H1 (cell line): ENCODE measurements around the gene IL1A. TPM values are rescaled to one million over a fixed set of nuclear protein-coding genes. Genes with fewer than 3 reads are reported as not detected.

Source experiments
- CTCF ChIA-PET: fragments of 300-600 bp; sonication (Branson Sonifier 250); formaldehyde crosslinking; loops from one replicate; lab custom pipeline; 2021; ENCODE audit not compliant: partially characterized antibody; lab: Charles Lee
- POLR2A ChIA-PET: fragments of 300-600 bp; sonication (Branson Sonifier 250); formaldehyde crosslinking; loops from one replicate; lab custom pipeline; 2021; ENCODE audit warnings: inconsistent platforms; ENCODE audit not compliant: partially characterized antibody; lab: Charles Lee
- DNase-seq, 2 experiments: peaks; one replicate each; pipeline versions ENCODE4 v3.0.0 to v3.0.0-alpha.2; 2010 to 2022; ENCODE audit warnings: low spot score in 2 of 2, low read depth in 1 of 2, mixed read lengths in 1 of 2
- FAIRE-seq: peaks from 2 replicates; lab custom pipeline; 2011; peaks lifted over from hg19 to GRCh38; lab: Jason Lieb, UNC
- H2AFZ ChIP-seq: 2 replicates; pipeline ENCODE4 v1.8.1; 2012; ENCODE audit warnings: low read length, inconsistent platforms
- H2AK5ac ChIP-seq: 2 replicates; pipeline ENCODE4 v1.6.1; 2013; ENCODE audit warnings: low read depth, low read length
- H2BK120ac ChIP-seq: replicated peaks from 2 replicates; pipeline ENCODE3; 2013; ENCODE audit warnings: low read depth, low read length, inconsistent platforms
- H2BK12ac ChIP-seq: 2 replicates; pipeline ENCODE4 v1.6.1; 2013; ENCODE audit warnings: low read depth, low read length
- H2BK15ac ChIP-seq: 2 replicates; pipeline ENCODE4 v1.6.1; 2013; ENCODE audit warnings: low read length
- H2BK20ac ChIP-seq: 2 replicates; pipeline ENCODE4 v1.6.1; 2013; ENCODE audit warnings: low read length
- H2BK5ac ChIP-seq: 2 replicates; pipeline ENCODE4 v1.6.1; 2013; ENCODE audit warnings: low read depth, low read length
- H3K14ac ChIP-seq: 2 replicates; pipeline ENCODE4 v1.6.1; 2013; ENCODE audit warnings: inconsistent platforms; ENCODE audit not compliant: insufficient read length
- H3K18ac ChIP-seq: 2 replicates; pipeline ENCODE4 v1.6.1; 2013; ENCODE audit warnings: low read length; ENCODE audit errors: extremely low read depth
- H3K23ac ChIP-seq: 2 replicates; pipeline ENCODE4 v1.6.1; 2013; ENCODE audit warnings: inconsistent platforms; ENCODE audit not compliant: insufficient read length
- H3K23me2 ChIP-seq: 2 replicates; pipeline ENCODE4 v1.6.1; 2013; ENCODE audit warnings: low read depth, low read length
- H3K27ac ChIP-seq: 2 replicates; pipeline ENCODE4 v1.6.1; 2011; ENCODE audit warnings: low read depth, low read length, inconsistent platforms
- H3K27me3 ChIP-seq, 4 experiments: replicated peaks in 1 of 4; 1 replicate in 1 of 4; 2 replicates in 3 of 4; pipeline versions ENCODE4 v1.6.1 to v1.8.1; 2011 to 2013; ENCODE audit warnings: low read length in 3 of 4, mild to moderate bottlenecking in 3 of 4, inconsistent platforms in 2 of 4, mixed read lengths in 2 of 4, moderate library complexity in 1 of 4; ENCODE audit not compliant: control insufficient read depth in 3 of 4, insufficient read depth in 3 of 4; ENCODE audit errors: extremely low read depth in 1 of 4
- H3K36me3 ChIP-seq, 4 experiments: 2 replicates each; pipeline versions ENCODE4 v1.6.1 to v1.8.1; 2011 to 2013; ENCODE audit warnings: mild to moderate bottlenecking in 4 of 4, low read length in 3 of 4, moderate library complexity in 2 of 4, control low read depth in 1 of 4, inconsistent platforms in 1 of 4; ENCODE audit not compliant: insufficient read depth in 4 of 4, control insufficient read depth in 2 of 4
- H3K4ac ChIP-seq: replicated peaks from 2 replicates; pipeline ENCODE3; 2013; ENCODE audit warnings: low read length, low read depth, mixed read lengths, inconsistent platforms; ENCODE audit not compliant: insufficient read length
- H3K4me1 ChIP-seq, 4 experiments: replicated peaks in 1 of 4; 1 replicate in 1 of 4; 2 replicates in 3 of 4; pipeline versions ENCODE4 v1.6.1 to v1.8.1; 2011 to 2013; ENCODE audit warnings: low read length in 3 of 4, inconsistent platforms in 2 of 4, mixed read lengths in 1 of 4; ENCODE audit not compliant: insufficient read depth in 4 of 4, control insufficient read depth in 3 of 4
- H3K4me2 ChIP-seq, 2 experiments: 2 replicates each; pipeline versions ENCODE4 v1.6.1 to v1.8.1; 2011 to 2013; ENCODE audit warnings: low read depth in 2 of 2, low read length in 2 of 2, control low read depth in 1 of 2, inconsistent platforms in 1 of 2, mild to moderate bottlenecking in 1 of 2; ENCODE audit not compliant: insufficient read depth in 1 of 2
- H3K4me3 ChIP-seq, 4 experiments: fragments of 200-600, 300-600 bp in 1 of 4; sonication (generic), shearing (Covaris generic), sonication (Bioruptor Twin) in 1 of 4; 2 replicates each; pipeline versions ENCODE4 v1.5.1 to v1.8.1; 2011 to 2016; ENCODE audit warnings: low read length in 4 of 4, low read depth in 3 of 4, control low read depth in 2 of 4, inconsistent platforms in 2 of 4, mild to moderate bottlenecking in 2 of 4, mixed read lengths in 1 of 4, moderate library complexity in 1 of 4; ENCODE audit not compliant: insufficient read depth in 2 of 4; ENCODE audit errors: extremely low read depth in 1 of 4
- H3K56ac ChIP-seq: replicated peaks from 2 replicates; pipeline ENCODE3; 2013; ENCODE audit warnings: low read depth, mild to moderate bottlenecking, mixed read lengths, low read length, inconsistent platforms; ENCODE audit not compliant: insufficient read length
- H3K79me1 ChIP-seq: 2 replicates; pipeline ENCODE4 v1.6.1; 2013; ENCODE audit warnings: low read depth, low read length, control low read depth
- H3K79me2 ChIP-seq, 2 experiments: 2 replicates each; pipeline versions ENCODE4 v1.6.1 to v1.8.1; 2012 to 2013; ENCODE audit warnings: low read length in 2 of 2, mild to moderate bottlenecking in 2 of 2, inconsistent platforms in 1 of 2; ENCODE audit not compliant: insufficient read depth in 2 of 2, control insufficient read depth in 1 of 2
- H3K9ac ChIP-seq, 4 experiments: replicated peaks in 1 of 4; 1 replicate in 1 of 4; 2 replicates in 3 of 4; pipeline versions ENCODE4 v1.6.1 to v1.8.1; 2011 to 2013; ENCODE audit warnings: low read depth in 3 of 4, low read length in 3 of 4, control low read depth in 2 of 4, mild to moderate bottlenecking in 2 of 4, moderate library complexity in 2 of 4, inconsistent platforms in 1 of 4; ENCODE audit errors: extremely low read depth in 1 of 4
- H3K9me3 ChIP-seq, 2 experiments: 2 replicates each; pipeline versions ENCODE4 v1.6.1 to v1.8.1; 2012 to 2013; ENCODE audit warnings: mild to moderate bottlenecking in 2 of 2, moderate library complexity in 2 of 2, control low read depth in 1 of 2, inconsistent platforms in 1 of 2, low read depth in 1 of 2, low read length in 1 of 2, mixed read lengths in 1 of 2; ENCODE audit not compliant: insufficient read depth in 2 of 2
- H4K20me1 ChIP-seq, 2 experiments: replicated peaks in 1 of 2; 2 replicates each; pipeline versions ENCODE3 to v1.8.1; 2011 to 2013; ENCODE audit warnings: inconsistent platforms in 2 of 2, low read length in 2 of 2, mild to moderate bottlenecking in 1 of 2; ENCODE audit not compliant: insufficient read depth in 2 of 2, control insufficient read depth in 1 of 2
- H4K5ac ChIP-seq: 2 replicates; pipeline ENCODE4 v1.6.1; 2013; ENCODE audit warnings: low read length, low read depth, mixed read lengths, inconsistent platforms; ENCODE audit not compliant: insufficient read length
- H4K8ac ChIP-seq: 2 replicates; pipeline ENCODE4 v1.8.0; 2013; ENCODE audit warnings: mild to moderate bottlenecking, moderate library complexity, low read length, inconsistent platforms; ENCODE audit not compliant: insufficient read depth; ENCODE audit errors: extremely low read depth
- H4K91ac ChIP-seq: replicated peaks from 2 replicates; pipeline ENCODE3; 2013; ENCODE audit warnings: low read length, mixed read lengths, inconsistent platforms; ENCODE audit not compliant: insufficient read length
- ASH2L ChIP-seq: fragments of 200-600, 300-600 bp; sonication (generic); IDR thresholded peaks from one replicate; pipeline ENCODE4 v1.7.1; 2017; ENCODE audit warnings: low read length
- EP300 ChIP-seq, 2 experiments: IDR thresholded peaks; 1 replicate in 1 of 2; 2 replicates in 1 of 2; pipeline ENCODE4 v1.6.1; 2011 to 2012; ENCODE audit warnings: low read depth in 2 of 2, low read length in 2 of 2, mild to moderate bottlenecking in 2 of 2, borderline replicate concordance in 1 of 2, inconsistent platforms in 1 of 2, moderate library complexity in 1 of 2
- EZH2 ChIP-seq: fragments of 200-600 bp; sonication (generic); IDR thresholded peaks from 2 replicates; pipeline ENCODE4 v1.7.1; 2012; ENCODE audit warnings: low read depth, mild to moderate bottlenecking, moderate library complexity, low read length, inconsistent platforms; ENCODE audit not compliant: severe bottlenecking
- JUND ChIP-seq: IDR thresholded peaks from 2 replicates; pipeline ENCODE4 v1.6.1; 2011; ENCODE audit warnings: mild to moderate bottlenecking, improper control_type of control experiment, low read length
- NANOG ChIP-seq: IDR thresholded peaks from 2 replicates; pipeline ENCODE4 v1.6.1; 2011; ENCODE audit warnings: low read length, low read depth, mild to moderate bottlenecking, inconsistent platforms; ENCODE audit not compliant: insufficient read depth, poor library complexity, severe bottlenecking
- PHF8 ChIP-seq: fragments of 200-600 bp; sonication (generic); conservative IDR thresholded peaks from 2 replicates; pipeline ENCODE4 v1.7.1; 2012; ENCODE audit warnings: low read depth, mild to moderate bottlenecking, inconsistent platforms, low read length, moderate library complexity
- RNF2 ChIP-seq: fragments of 200-900, 300-1000 bp; sonication (generic); IDR thresholded peaks from 2 replicates; pipeline ENCODE4 v1.7.1; 2016; ENCODE audit warnings: borderline replicate concordance, low read depth, mild to moderate bottlenecking, antibody characterized with exemption, low read length; ENCODE audit not compliant: poor library complexity, severe bottlenecking; ENCODE audit errors: missing control alignments
- SIN3A ChIP-seq, 2 experiments: IDR thresholded peaks in 1 of 2; conservative IDR thresholded peaks in 1 of 2; 2 replicates each; pipeline ENCODE4 v1.6.1; 2011 to 2012; ENCODE audit warnings: low read length in 2 of 2, improper control_type of control experiment in 1 of 2, low read depth in 1 of 2, mild to moderate bottlenecking in 1 of 2
- SP2 ChIP-seq: IDR thresholded peaks from 2 replicates; pipeline ENCODE4 v1.6.1; 2012; ENCODE audit warnings: mild to moderate bottlenecking, low read length, inconsistent platforms
- TAF1 ChIP-seq: IDR thresholded peaks from 2 replicates; pipeline ENCODE4 v1.6.1; 2011; ENCODE audit warnings: mild to moderate bottlenecking, low read depth, low read length
- WGBS, 2 experiments: shearing (Covaris generic) in 1 of 2; methylation state at CpG; one replicate each; pipeline versions ENCODE4 v1.1.6 to v1.1.7; 2013 to 2015; ENCODE audit warnings: low lambda C conversion rate in 2 of 2, mixed read lengths in 2 of 2, inconsistent platforms in 1 of 2, low coverage in 1 of 2, missing lambda C conversion rate in 1 of 2; ENCODE audit not compliant: insufficient replicate concordance in 2 of 2, insufficient coverage in 1 of 2, insufficient read length in 1 of 2; ENCODE audit errors: extremely low coverage in 1 of 2, missing lambda C conversion rate in 1 of 2; 5-methylcytosine and 5-hydroxymethylcytosine counted together
- polyA plus RNA-seq, 7 experiments: library from polyadenylated mRNA; depleted of rRNA in 3 of 7; stranded (reverse) in 5 of 7; unstranded in 2 of 7; fragments of >200 nt in 5 of 7; fragments of 200-250 nt in 2 of 7; gene quantifications; 1 replicate in 5 of 7; 2 replicates in 1 of 7; 4 replicates in 1 of 7; pipeline versions ENCODE4 v1.2.1 to v1.2.3, GENCODE V29; 2011 to 2013; ENCODE audit warnings: missing spikeins in 2 of 7, mixed read lengths in 2 of 7
- total RNA-seq: library from RNA; stranded (reverse); fragmentation: NEBNext Ultra II Directional; extraction: Animal tissue kit (Norgen Biotek cat#: 25700); gene quantifications from 2 replicates; pipeline ENCODE4 v1.2.1, GENCODE V29; 2021
- TF ChIP-seq, protein P1 (sequence below): IDR thresholded peaks from 2 replicates; pipeline ENCODE4 v1.6.1; 2011; ENCODE audit warnings: low read length, improper control_type of control experiment

Gene IL1A
- total and polyA plus RNA-seq, 2 of the 8 experiments (the other 6 are each of a cell fraction or from before 2014, with no cell fraction given): 0.32 to 0.74 TPM

DNA sequence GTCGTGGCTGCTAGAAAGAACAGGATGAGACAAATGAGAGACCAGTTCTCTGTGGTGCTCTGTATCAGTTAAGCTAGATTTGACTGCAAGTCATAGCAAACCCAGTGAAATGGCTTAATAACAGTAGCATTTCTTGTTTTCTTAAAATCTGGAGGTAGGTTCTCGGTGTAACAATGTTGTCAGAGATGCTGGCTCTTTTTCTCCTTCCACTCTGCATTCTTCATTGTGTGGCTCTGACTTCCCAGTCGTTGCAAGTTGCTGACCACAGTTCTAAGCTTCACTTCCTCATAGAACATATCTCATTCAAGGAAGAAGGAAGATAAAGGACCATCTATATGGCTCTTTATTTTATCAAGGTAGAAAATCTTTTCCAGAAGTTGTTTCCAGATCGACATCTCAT is 12.0 kb downstream of the IL1A start:
- Histone ChIP-seq H2BK120ac (no peak overlapping the region), H3K79me2 (no peaks in the 10 kb centered on the region), H3K14ac (no peak overlapping the region), H2AFZ (no peak overlapping the region), H3K79me1 (no peaks in the 10 kb centered on the region), H3K27ac (no peak overlapping the region), H2BK12ac (no peak overlapping the region), H2AK5ac (no peak overlapping the region), H3K18ac (no peak overlapping the region), H3K4me2 (no peak overlapping the region), H4K20me1 (no peaks in the 10 kb centered on the region), H3K36me3 (no peaks in the 10 kb centered on the region), H3K56ac (no peak overlapping the region), H3K4me1 (no peaks in the 10 kb centered on the region), H3K4me3 (no peak overlapping the region), H3K9me3 (no peaks in the 10 kb centered on the region), H3K27me3 (no peaks in the 10 kb centered on the region), H3K4ac (no peak overlapping the region), H2BK5ac (no peak overlapping the region), H2BK15ac (no peak overlapping the region), H4K91ac (no peak overlapping the region), H3K23ac (no peak overlapping the region), H3K9ac (no peak overlapping the region), H4K8ac (no peak overlapping the region), H3K23me2 (no peaks in the 10 kb centered on the region; the same call in 1 of the 2 replicates), H4K5ac (no peak overlapping the region), H2BK20ac (no peak overlapping the region)
- ChIA-PET POLR2A (no interaction called here), CTCF (interaction anchor here (0.6 to 3.9 kb wide), 2 partner anchors 18 to 113 kb away, joined by 4 to 11 read pairs; no protein-coding TSS in a partner anchor)
- no peak for FAIRE-seq
- TF ChIP-seq EP300 (IDR thresholded peaks at IDR 0.05; ENCODE audit: borderline replicate concordance in 1 of 2, low read depth in 2 of 2, low read length in 2 of 2): no peak
- TF ChIP-seq TAF1: no peak
- no peak for TF ChIP-seq PHF8
- TF ChIP-seq, protein P1, sequence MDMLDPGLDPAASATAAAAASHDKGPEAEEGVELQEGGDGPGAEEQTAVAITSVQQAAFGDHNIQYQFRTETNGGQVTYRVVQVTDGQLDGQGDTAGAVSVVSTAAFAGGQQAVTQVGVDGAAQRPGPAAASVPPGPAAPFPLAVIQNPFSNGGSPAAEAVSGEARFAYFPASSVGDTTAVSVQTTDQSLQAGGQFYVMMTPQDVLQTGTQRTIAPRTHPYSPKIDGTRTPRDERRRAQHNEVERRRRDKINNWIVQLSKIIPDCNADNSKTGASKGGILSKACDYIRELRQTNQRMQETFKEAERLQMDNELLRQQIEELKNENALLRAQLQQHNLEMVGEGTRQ: no peak
- no peak for TF ChIP-seq ASH2L
- no peak for TF ChIP-seq SIN3A (conservative IDR thresholded peaks at IDR 0.05 in 1 of 2, IDR thresholded peaks at IDR 0.05 in 1 of 2; ENCODE audit: low read depth in 1 of 2, low read length in 2 of 2)
- TF ChIP-seq SP2: no peak
- TF ChIP-seq RNF2: no peak
- TF ChIP-seq EZH2: no peak
- TF ChIP-seq JUND: no peak
- TF ChIP-seq NANOG: no peak
- no peak for DNase-seq
- WGBS, 2 experiments: 89% methylated on average over 4 of the region's 4 CpGs; no CpG with 5 or more reads in 1 of the 2 experiments
